ENCODE data around the gene LRMDA. TPM values are rescaled to one million over a fixed set of nuclear protein-coding genes. Genes with fewer than 3 reads are reported as not detected.

Gene LRMDA
- total RNA-seq, 1 experiment from 2014 or later, result 4.8 TPM

DNA sequence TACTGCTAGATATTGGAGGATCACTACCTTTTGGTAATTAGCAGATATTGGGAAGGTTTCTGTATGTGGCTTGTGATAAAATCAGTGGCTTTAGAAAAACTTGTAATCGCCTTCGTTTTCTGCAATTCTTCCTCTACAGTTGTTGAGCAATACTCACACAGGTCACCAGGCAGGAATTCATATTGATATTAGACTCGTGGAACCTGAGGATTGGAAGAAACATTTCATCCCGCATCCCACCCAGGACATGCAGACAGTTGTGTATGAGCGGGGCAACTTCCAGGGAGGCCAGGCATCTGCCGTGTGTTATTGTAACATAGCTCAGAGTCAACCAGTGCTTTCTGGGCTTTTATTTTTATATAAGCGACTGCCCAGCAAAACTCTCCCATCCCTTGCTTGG lies 821.3 kb downstream of the LRMDA start:
- Histone ChIP-seq H3K27ac (ENCODE audit: low read depth, low read length) (no peak overlapping the region), H3K9ac (ENCODE audit: low read length) (no peak overlapping the region), H3K4me2 (ENCODE audit: low read length) (no peak overlapping the region), H3K27me3 (ENCODE audit: insufficient read depth, low read length) (no peaks in the 10 kb centered on the region; the same call in none of the 2 replicates), H3K4me3 (replicated peaks in 1 of 2; ENCODE audit: low read depth in 1 of 2, low read length in 2 of 2) (no peak overlapping the region), H3K9me3 (ENCODE audit: control insufficient read depth in 1 of 2, insufficient read depth in 1 of 2, low read depth in 1 of 2, low read length in 2 of 2) (no peaks in the 10 kb centered on the region), H3K4me1 (ENCODE audit: control insufficient read depth in 1 of 2, insufficient read depth in 2 of 2, low read length in 2 of 2) (no peaks in the 10 kb centered on the region), H3K36me3 (ENCODE audit: control insufficient read depth in 1 of 2, insufficient read depth in 2 of 2, low read length in 2 of 2) (no peaks in the 10 kb centered on the region), H4K20me1 (ENCODE audit: insufficient read depth) (no peaks in the 10 kb centered on the region), H3K9me2 (ENCODE audit: insufficient read depth) (no peaks in the 10 kb centered on the region), H2AFZ (ENCODE audit: low read depth, low read length, poor library complexity, severe bottlenecking) (no peak overlapping the region), H3K79me2 (ENCODE audit: insufficient read depth, low read length) (no peaks in the 10 kb centered on the region)
- no peak for ATAC-seq
- DNase-seq (ENCODE audit: low read depth, low spot score), result no peak
- intact Hi-C loops (cut with micrococcal nuclease), result no loop called here
- ChIA-PET CTCF (no interaction called here), POLR2A (no interaction called here), RAD21 (ENCODE audit: low non-redundant PET in 1 of 2, low total read pairs in 2 of 2, uncharacterized antibody in 2 of 2, unreplicated experiment in 2 of 2) (no interaction called here)
- TF ChIP-seq RAD21 (IDR thresholded peaks at IDR 0.05; ENCODE audit: low read depth), result no peak
- no peak for TF ChIP-seq EZH2 (IDR thresholded peaks at IDR 0.05)
- no peak for TF ChIP-seq ZFX (IDR thresholded peaks at IDR 0.05)
- BruUV-seq (replicated peaks), result no TSS peak

DNA sequence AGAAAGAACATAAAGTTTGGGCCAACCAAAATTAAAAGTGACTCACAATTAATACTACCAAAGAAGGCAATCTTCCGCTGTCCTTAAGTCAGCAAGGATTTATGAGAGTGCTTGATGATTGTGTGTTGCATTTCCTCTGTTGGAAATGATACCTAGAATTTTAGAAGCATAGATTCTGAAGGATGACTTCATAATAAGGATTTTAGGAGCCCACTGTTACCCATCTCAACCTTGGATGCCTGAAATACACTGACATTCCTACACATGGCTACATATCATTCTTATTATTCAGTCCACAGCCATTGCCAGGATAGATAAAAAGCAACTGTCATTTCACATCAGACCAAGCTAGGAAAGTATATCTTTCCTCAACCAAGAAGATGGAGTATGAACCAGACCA lies 823.8 kb downstream of the LRMDA start:
- TF ChIP-seq, protein P1, sequence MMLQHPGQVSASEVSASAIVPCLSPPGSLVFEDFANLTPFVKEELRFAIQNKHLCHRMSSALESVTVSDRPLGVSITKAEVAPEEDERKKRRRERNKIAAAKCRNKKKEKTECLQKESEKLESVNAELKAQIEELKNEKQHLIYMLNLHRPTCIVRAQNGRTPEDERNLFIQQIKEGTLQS (IDR thresholded peaks at IDR 0.05), result no peak
- TF ChIP-seq ZNF274 (IDR thresholded peaks at IDR 0.05; ENCODE audit: low read depth, low read length), result no peak
- TF ChIP-seq SRF (IDR thresholded peaks at IDR 0.05; ENCODE audit: low read depth), result no peak
- TF ChIP-seq REST (IDR thresholded peaks at IDR 0.05; ENCODE audit: low read depth), result no peak
- no peak for TF ChIP-seq TCF7L2 (IDR thresholded peaks at IDR 0.05; ENCODE audit: borderline replicate concordance, extremely low read depth, insufficient read depth, insufficient read length)
- no peak for TF ChIP-seq MAX (IDR thresholded peaks at IDR 0.05)
- no peak for TF ChIP-seq FOSL1 (IDR thresholded peaks at IDR 0.05; ENCODE audit: low read depth)
- TF ChIP-seq SIN3A (IDR thresholded peaks at IDR 0.05; ENCODE audit: low read depth), result no peak
- no peak for TF ChIP-seq POLR2A (IDR thresholded peaks at IDR 0.05; ENCODE audit: borderline replicate concordance, extremely low read depth, insufficient read depth, insufficient read length)
- TF ChIP-seq EZH2phosphoT487 (IDR thresholded peaks at IDR 0.05; ENCODE audit: borderline replicate concordance), result no peak
- TF ChIP-seq CTCF (IDR thresholded peaks at IDR 0.05 in 2 of 3, conservative IDR thresholded peaks at IDR 0.05 in 1 of 3; ENCODE audit: borderline replicate concordance in 1 of 3, insufficient read depth in 1 of 3, low read depth in 2 of 3, low read length in 2 of 3), result no peak
- no peak for TF ChIP-seq ZFX (IDR thresholded peaks at IDR 0.05)
- no peak for TF ChIP-seq EZH2 (IDR thresholded peaks at IDR 0.05)
- no peak for TF ChIP-seq CEBPB (IDR thresholded peaks at IDR 0.05; ENCODE audit: low read depth)
- H3K79me2 ChIP-seq (ENCODE audit: insufficient read depth, low read length), result no peaks in the 10 kb centered on the region
- H2AFZ ChIP-seq (ENCODE audit: low read depth, low read length, poor library complexity, severe bottlenecking), result no peak overlapping the region
- intact Hi-C loops (cut with micrococcal nuclease), result no loop called here
- no peak overlapping the region for H3K4me2 ChIP-seq (ENCODE audit: low read length)
- no peak overlapping the region for H3K9ac ChIP-seq (ENCODE audit: low read length)
- ATAC-seq, result no peak
- no peaks in the 10 kb centered on the region for H3K9me3 ChIP-seq (ENCODE audit: control insufficient read depth in 1 of 2, insufficient read depth in 1 of 2, low read depth in 1 of 2, low read length in 2 of 2)
- no TSS peak for BruUV-seq (replicated peaks)
- ChIA-PET CTCF (no interaction called here), RAD21 (ENCODE audit: low non-redundant PET in 1 of 2, low total read pairs in 2 of 2, uncharacterized antibody in 2 of 2, unreplicated experiment in 2 of 2) (no interaction called here), POLR2A (no interaction called here)
- no peaks in the 10 kb centered on the region for H4K20me1 ChIP-seq (ENCODE audit: insufficient read depth)
- H3K4me3 ChIP-seq (replicated peaks in 1 of 2; ENCODE audit: low read depth in 1 of 2, low read length in 2 of 2), result no peak overlapping the region
- H3K36me3 ChIP-seq (ENCODE audit: control insufficient read depth in 1 of 2, insufficient read depth in 2 of 2, low read length in 2 of 2), result no peaks in the 10 kb centered on the region
- no peaks in the 10 kb centered on the region for H3K9me2 ChIP-seq (ENCODE audit: insufficient read depth)
- H3K27ac ChIP-seq (ENCODE audit: low read depth, low read length), result no peak overlapping the region
- no peaks in the 10 kb centered on the region; the same call in none of the 2 replicates for H3K27me3 ChIP-seq (ENCODE audit: insufficient read depth, low read length)
- no peak for DNase-seq (ENCODE audit: low read depth, low spot score)
- H3K4me1 ChIP-seq (ENCODE audit: control insufficient read depth in 1 of 2, insufficient read depth in 2 of 2, low read length in 2 of 2), result no peaks in the 10 kb centered on the region

All from HCT116 (cell line).